NCI-H1417 (cell line): ENCODE measurements around the gene MINDY3.

ENCODE experiments used
- DNase-seq, 3 experiments: peaks; one replicate each; lab custom pipeline; 2025; lab: John Stamatoyannopoulos, UW

Gene MINDY3

GRCh38 chr10:15805395-15806058 is 54.8 kb downstream of the MINDY3 start:
- DNase-seq, result peak in 1 of 3 experiments; percentile 7

- no peak for DNase-seq
Measured at GRCh38 chr10:15804109-15804508, 56.2 kb downstream of the MINDY3 start.

GRCh38 chr10:15802375-15802949 is 57.8 kb downstream of the MINDY3 start:
- DNase-seq, result no peak

GRCh38 chr10:15801641-15802040 is 58.7 kb downstream of the MINDY3 start:
- DNase-seq, result no peak

- no peak for DNase-seq
Measured at GRCh38 chr10:15801147-15801546, 59.2 kb downstream of the MINDY3 start.

GRCh38 chr10:15797346-15797745 is 63.0 kb downstream of the MINDY3 start:
- DNase-seq, result no peak

GRCh38 chr10:15796762-15797161 is 63.5 kb downstream of the MINDY3 start:
- peak in 1 of 3 experiments; percentile 34 for DNase-seq

GRCh38 chr10:15796098-15796759 is 64.1 kb downstream of the MINDY3 start:
- peak in 1 of 3 experiments; percentile 2 for DNase-seq

GRCh38 chr10:15795036-15795792 is 65.1 kb downstream of the MINDY3 start:
- DNase-seq, result no peak

- no peak for DNase-seq
Measured at GRCh38 chr10:15794569-15794968, 65.7 kb downstream of the MINDY3 start.

GRCh38 chr10:15793664-15794063 is 66.6 kb downstream of the MINDY3 start:
- DNase-seq, result no peak

GRCh38 chr10:15792777-15793176 is 67.5 kb downstream of the MINDY3 start:
- no peak for DNase-seq

GRCh38 chr10:15791816-15792524 is 68.3 kb downstream of the MINDY3 start:
- DNase-seq, result no peak

- DNase-seq, result no peak
Measured at GRCh38 chr10:15789793-15790525, 70.3 kb downstream of the MINDY3 start.

GRCh38 chr10:15787426-15787825 is 72.9 kb downstream of the MINDY3 start:
- no peak for DNase-seq

GRCh38 chr10:15784662-15785300 is 75.5 kb downstream of the MINDY3 start:
- DNase-seq, result no peak

- DNase-seq, result no peak
Measured at GRCh38 chr10:15783941-15784636, 76.2 kb downstream of the MINDY3 start.

GRCh38 chr10:15782851-15783250 is 77.5 kb downstream of the MINDY3 start:
- no peak for DNase-seq

GRCh38 chr10:15781381-15781960 is 78.8 kb downstream of the MINDY3 start:
- DNase-seq, result no peak
